ENCODE measurements around the gene TBC1D8.

Gene TBC1D8

GRCh38 chr2:101130081-101130480 lies 21.1 kb downstream of the TBC1D8 start:
- TF ChIP-seq CTCF (IDR thresholded peaks at IDR 0.05; ENCODE audit: extremely low read depth, insufficient read depth, missing control alignments): no peak
- in situ Hi-C loops (cut with MboI; ENCODE audit: low pct_unique_long_range_greater_than_20kb, low sequenced_read_pairs, unreplicated experiment): no loop called here
- DNase-seq (ENCODE audit: low spot score): no peak

- no peak for DNase-seq (ENCODE audit: low spot score)
- no peak for TF ChIP-seq CTCF (IDR thresholded peaks at IDR 0.05; ENCODE audit: extremely low read depth, insufficient read depth, missing control alignments)
- in situ Hi-C loops (cut with MboI; ENCODE audit: low pct_unique_long_range_greater_than_20kb, low sequenced_read_pairs, unreplicated experiment): no loop called here
These were observed 23.7 kb downstream of the TBC1D8 start for GRCh38 chr2:101127319-101128056.

GRCh38 chr2:101125808-101126207 lies 25.4 kb downstream of the TBC1D8 start:
- no peak for DNase-seq (ENCODE audit: low spot score)
- no peak for TF ChIP-seq CTCF (IDR thresholded peaks at IDR 0.05; ENCODE audit: extremely low read depth, insufficient read depth, missing control alignments)
- in situ Hi-C loops (cut with MboI; ENCODE audit: low pct_unique_long_range_greater_than_20kb, low sequenced_read_pairs, unreplicated experiment): no loop called here

GRCh38 chr2:101125374-101125773 lies 25.8 kb downstream of the TBC1D8 start:
- no peak for DNase-seq (ENCODE audit: low spot score)
- in situ Hi-C loops (cut with MboI; ENCODE audit: low pct_unique_long_range_greater_than_20kb, low sequenced_read_pairs, unreplicated experiment): no loop called here
- TF ChIP-seq CTCF (IDR thresholded peaks at IDR 0.05; ENCODE audit: extremely low read depth, insufficient read depth, missing control alignments): no peak

GRCh38 chr2:101124643-101125366 lies 26.4 kb downstream of the TBC1D8 start:
- TF ChIP-seq CTCF (IDR thresholded peaks at IDR 0.05; ENCODE audit: extremely low read depth, insufficient read depth, missing control alignments): no peak
- in situ Hi-C loops (cut with MboI; ENCODE audit: low pct_unique_long_range_greater_than_20kb, low sequenced_read_pairs, unreplicated experiment): no loop called here

GRCh38 chr2:101123795-101124471 lies 27.2 kb downstream of the TBC1D8 start:
- DNase-seq (ENCODE audit: low spot score): no peak
- no peak for TF ChIP-seq CTCF (IDR thresholded peaks at IDR 0.05; ENCODE audit: extremely low read depth, insufficient read depth, missing control alignments)
- in situ Hi-C loops (cut with MboI; ENCODE audit: low pct_unique_long_range_greater_than_20kb, low sequenced_read_pairs, unreplicated experiment): no loop called here

More at GRCh38 chr2:101124643-101125366, 26.4 kb downstream of the TBC1D8 start:
- DNase-seq (ENCODE audit: low spot score): no peak
